ENCODE results near the gene RHBDD1.

Gene RHBDD1

DNA sequence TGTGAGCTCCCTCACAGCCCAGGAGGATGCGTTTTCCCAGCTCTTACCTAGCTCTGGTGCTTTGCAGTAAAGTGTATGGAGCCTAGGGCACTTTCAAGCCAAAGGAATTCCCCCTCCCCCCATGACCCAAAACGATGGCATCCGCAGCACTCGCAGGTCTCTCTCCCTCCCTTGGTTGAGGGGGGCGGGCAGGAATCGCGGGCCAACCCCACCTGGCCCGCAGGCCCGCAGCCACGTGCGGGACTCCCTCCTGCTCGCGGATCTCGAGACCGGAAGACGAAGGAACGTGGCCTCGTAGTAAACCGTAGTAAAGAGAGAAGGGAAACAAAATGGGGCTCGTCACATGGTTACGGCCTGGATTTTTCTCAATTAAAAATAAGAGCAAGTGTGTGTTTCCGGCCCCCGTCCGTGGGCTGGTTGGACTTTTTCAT is 44.8 kb upstream of the RHBDD1 start:
- H3K36me3 Mint-ChIP-seq (ENCODE audit: low read depth) = peaks cover 24% of the 10 kb centered on the region
- H3K9me3 Mint-ChIP-seq = no peaks in the 10 kb centered on the region
- H3K4me1 Mint-ChIP-seq = peaks cover 68% of the 10 kb centered on the region
- H3K27ac Mint-ChIP-seq = peak overlapping the region; percentile 90 to 100 (median 98)
- H3K4me3 Mint-ChIP-seq = peak overlapping the region; percentile 92 to 96 (median 96)
- TF ChIP-seq, protein P1, sequence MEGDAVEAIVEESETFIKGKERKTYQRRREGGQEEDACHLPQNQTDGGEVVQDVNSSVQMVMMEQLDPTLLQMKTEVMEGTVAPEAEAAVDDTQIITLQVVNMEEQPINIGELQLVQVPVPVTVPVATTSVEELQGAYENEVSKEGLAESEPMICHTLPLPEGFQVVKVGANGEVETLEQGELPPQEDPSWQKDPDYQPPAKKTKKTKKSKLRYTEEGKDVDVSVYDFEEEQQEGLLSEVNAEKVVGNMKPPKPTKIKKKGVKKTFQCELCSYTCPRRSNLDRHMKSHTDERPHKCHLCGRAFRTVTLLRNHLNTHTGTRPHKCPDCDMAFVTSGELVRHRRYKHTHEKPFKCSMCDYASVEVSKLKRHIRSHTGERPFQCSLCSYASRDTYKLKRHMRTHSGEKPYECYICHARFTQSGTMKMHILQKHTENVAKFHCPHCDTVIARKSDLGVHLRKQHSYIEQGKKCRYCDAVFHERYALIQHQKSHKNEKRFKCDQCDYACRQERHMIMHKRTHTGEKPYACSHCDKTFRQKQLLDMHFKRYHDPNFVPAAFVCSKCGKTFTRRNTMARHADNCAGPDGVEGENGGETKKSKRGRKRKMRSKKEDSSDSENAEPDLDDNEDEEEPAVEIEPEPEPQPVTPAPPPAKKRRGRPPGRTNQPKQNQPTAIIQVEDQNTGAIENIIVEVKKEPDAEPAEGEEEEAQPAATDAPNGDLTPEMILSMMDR (IDR thresholded peaks at IDR 0.05; ENCODE audit: unreplicated experiment in 3 of 3) = no peak
- H3K27me3 Mint-ChIP-seq (ENCODE audit: low read depth) = no peaks in the 10 kb centered on the region

DNA sequence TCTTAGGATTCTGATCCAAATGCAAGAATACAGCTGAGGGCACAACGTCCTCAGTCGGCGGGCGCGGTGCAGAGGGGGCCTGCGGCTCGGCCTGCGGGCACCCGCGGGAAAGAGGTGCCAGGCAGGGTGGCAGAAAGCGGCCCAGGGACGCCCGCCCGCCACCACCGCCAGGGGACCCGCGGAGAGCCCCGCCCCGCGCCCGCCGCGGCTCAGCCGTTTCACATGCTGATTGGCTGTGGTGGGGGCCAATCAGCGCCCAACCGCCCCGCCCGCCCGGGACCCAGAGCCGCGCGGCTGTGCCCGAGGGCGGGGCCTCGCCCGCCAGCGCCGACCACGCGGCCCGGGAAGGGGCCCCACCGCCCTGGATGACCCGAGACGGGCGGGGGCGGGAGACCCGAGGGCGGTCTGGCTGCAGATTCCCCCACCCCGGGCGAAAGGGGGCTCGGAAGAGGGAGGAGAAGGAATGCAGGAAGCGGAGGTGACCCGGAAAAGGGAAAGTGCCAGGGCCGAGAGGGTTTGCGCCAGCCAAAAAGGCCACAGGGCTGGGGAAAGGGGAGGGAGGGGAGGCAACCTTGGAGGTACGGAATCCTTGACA is 44.3 kb upstream of the RHBDD1 start:
- peak overlapping the region; percentile 92 to 96 (median 96) for H3K4me3 Mint-ChIP-seq
- peaks cover 24% of the 10 kb centered on the region for H3K36me3 Mint-ChIP-seq (ENCODE audit: low read depth)
- TF ChIP-seq, protein P1 (IDR thresholded peaks at IDR 0.05; ENCODE audit: unreplicated experiment in 3 of 3) = peak; percentile 47 to 59 (median 54)
- peak overlapping the region; percentile 90 to 100 (median 98) for H3K27ac Mint-ChIP-seq
- H3K9me3 Mint-ChIP-seq = no peaks in the 10 kb centered on the region
- no peaks in the 10 kb centered on the region for H3K27me3 Mint-ChIP-seq (ENCODE audit: low read depth)
- H3K4me1 Mint-ChIP-seq = peaks cover 70% of the 10 kb centered on the region

DNA sequence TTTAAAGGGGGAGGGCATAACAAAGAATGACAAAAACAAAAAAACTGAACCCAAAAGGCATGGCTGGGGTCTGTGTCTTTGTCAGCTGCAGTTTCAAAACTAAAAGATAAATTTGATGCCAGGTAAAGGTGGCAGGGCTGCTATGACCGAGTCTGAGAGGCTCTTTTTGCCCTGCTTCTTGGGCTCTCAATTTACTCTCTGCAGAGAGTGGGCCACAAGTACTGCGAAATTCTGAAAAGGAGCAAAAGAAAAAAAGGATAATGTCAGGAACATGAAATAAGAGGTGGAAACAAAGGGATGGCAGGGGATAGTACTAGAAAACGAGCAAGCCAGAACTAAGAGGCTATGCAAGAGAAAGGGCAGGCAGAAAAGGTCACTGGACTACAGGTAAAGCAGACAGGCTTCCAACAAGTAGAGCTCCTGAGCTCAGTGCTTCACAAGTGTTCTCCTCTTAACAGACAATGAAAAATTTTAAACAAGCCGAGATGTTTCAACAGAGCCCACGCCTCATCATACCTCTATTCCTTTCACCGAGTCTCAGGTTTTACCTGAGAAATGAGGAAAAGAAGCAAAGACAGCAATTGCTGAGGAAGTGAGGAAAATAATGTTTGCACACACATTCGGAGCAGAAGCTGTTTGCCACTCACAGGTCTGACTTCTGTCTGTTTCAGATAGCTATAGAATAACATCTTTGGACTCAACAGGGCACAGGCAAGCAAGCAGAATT is 43.5 kb upstream of the RHBDD1 start:
- H3K4me3 Mint-ChIP-seq = peak overlapping the region; percentile 76 to 92 (median 84)
- no peaks in the 10 kb centered on the region for H3K27me3 Mint-ChIP-seq (ENCODE audit: low read depth)
- no peaks in the 10 kb centered on the region for H3K9me3 Mint-ChIP-seq
- H3K4me1 Mint-ChIP-seq = peaks cover 69% of the 10 kb centered on the region
- H3K36me3 Mint-ChIP-seq (ENCODE audit: low read depth) = peaks cover 24% of the 10 kb centered on the region
- peak overlapping the region; percentile 86 to 91 (median 90) for H3K27ac Mint-ChIP-seq
- TF ChIP-seq, protein P1 (IDR thresholded peaks at IDR 0.05; ENCODE audit: unreplicated experiment in 3 of 3) = no peak

DNA sequence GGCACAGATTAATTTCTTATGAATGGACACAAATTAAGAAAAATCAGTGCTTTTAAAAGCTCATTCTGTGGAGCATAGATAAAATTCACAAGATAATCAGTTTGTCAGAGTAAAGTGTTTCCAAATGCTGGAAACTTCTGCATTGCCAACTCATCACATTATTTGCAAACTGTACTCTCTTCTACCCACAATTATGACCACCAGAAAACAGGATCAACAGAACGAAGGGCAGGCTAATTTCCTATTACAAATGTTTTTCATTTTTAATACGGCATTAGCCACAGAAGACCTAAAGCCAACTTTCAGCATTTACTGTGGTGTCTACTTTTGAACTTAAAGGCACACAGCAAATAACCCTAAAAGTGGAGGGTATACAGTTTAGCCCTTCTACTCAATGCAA is 42.2 kb upstream of the RHBDD1 start:
- TF ChIP-seq, protein P1 (IDR thresholded peaks at IDR 0.05; ENCODE audit: unreplicated experiment in 3 of 3) = no peak
- peaks cover 23% of the 10 kb centered on the region for H3K36me3 Mint-ChIP-seq (ENCODE audit: low read depth)
- H3K9me3 Mint-ChIP-seq = no peaks in the 10 kb centered on the region
- peak overlapping the region; percentile 87 to 92 (median 90) for H3K27ac Mint-ChIP-seq
- H3K4me3 Mint-ChIP-seq = peak overlapping the region; percentile 76 to 92 (median 84)
- peaks cover 68% of the 10 kb centered on the region for H3K4me1 Mint-ChIP-seq
- no peaks in the 10 kb centered on the region for H3K27me3 Mint-ChIP-seq (ENCODE audit: low read depth)

DNA sequence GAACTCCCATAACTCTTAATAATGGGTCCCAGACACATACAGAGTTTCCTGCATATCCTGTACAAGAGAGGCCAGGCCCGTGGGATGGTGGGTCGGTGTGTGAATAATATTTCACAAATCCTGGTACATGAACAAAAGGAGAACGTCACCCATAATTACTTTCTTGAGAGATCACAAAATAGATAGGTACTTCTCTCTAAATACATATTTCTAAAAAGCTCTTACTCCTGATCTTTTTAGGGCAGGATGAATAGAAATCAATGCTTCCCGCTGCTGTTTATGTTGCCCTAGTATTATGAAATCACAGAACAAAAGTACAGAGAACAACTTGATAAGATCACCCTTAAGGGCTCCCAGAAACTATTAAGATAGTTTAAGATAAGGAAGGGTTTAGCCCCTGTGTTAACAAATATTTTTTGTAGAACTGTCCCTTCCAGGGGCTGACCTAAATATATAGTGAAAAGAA is 41.6 kb upstream of the RHBDD1 start:
- H3K36me3 Mint-ChIP-seq (ENCODE audit: low read depth) = peaks cover 23% of the 10 kb centered on the region
- H3K4me3 Mint-ChIP-seq = peak overlapping the region; percentile 76 to 92 (median 84)
- peaks cover 62% of the 10 kb centered on the region for H3K4me1 Mint-ChIP-seq
- H3K27ac Mint-ChIP-seq = peak overlapping the region; percentile 87 to 92 (median 90)
- TF ChIP-seq, protein P1 (IDR thresholded peaks at IDR 0.05; ENCODE audit: unreplicated experiment in 3 of 3) = no peak
- no peaks in the 10 kb centered on the region for H3K27me3 Mint-ChIP-seq (ENCODE audit: low read depth)
- H3K9me3 Mint-ChIP-seq = no peaks in the 10 kb centered on the region

All from nephron (organoid).